ENCODE results near the gene RAB44.

Gene RAB44

DNA sequence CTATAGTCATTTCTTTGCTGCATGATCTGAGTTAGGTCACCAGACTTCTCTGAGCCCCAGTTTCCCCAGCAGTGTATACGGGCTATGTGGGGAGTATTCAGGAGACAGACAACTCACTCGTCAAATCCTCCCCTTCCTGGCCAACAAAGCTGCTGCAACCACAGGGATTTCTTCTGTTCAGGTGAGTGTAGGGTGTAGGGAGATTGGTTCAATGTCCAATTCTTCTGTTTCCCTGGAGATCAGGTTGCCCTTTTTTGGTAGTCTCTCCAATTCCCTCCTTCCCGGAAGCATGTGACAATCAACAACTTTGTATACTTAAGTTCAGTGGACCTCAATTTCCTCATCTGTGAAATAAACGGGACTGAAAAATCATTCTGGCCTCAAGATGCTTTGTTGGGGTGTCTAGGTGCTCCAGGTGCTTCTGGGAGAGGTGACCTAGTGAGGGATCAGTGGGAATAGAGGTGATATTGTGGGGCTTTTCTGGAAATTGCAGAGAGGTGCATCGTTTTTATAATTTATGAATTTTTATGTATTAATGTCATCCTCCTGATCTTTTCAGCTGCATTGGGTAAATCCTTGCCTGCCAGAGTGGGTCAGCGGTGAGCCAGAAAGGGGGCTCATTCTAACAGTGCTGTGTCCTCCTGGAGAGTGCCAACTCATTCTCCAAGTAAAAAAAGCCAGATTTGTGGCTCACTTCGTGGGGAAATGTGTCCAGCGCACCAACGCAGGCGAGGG, 19.7 kb upstream of the RAB44 start:
- H3K4me3 Mint-ChIP-seq: peak overlapping the region; percentile 78 to 90
- peaks cover 9 to 11% of the 10 kb centered on the region in 2 donors for H3K36me3 Mint-ChIP-seq
- ATAC-seq (replicated peaks) (no peak), DNase-seq (no peak)
- H3K27me3 Mint-ChIP-seq: no peaks in the 10 kb centered on the region
- no peaks in the 10 kb centered on the region for H3K9me3 Mint-ChIP-seq
- peak overlapping the region; percentile 79 for H3K27ac Mint-ChIP-seq
- peaks cover 40 to 65% of the 10 kb centered on the region in 2 donors for H3K4me1 Mint-ChIP-seq

- Mint-ChIP-seq H3K4me1 (peaks cover 44 to 72% of the 10 kb centered on the region in 2 donors), H3K36me3 (peaks cover 14% of the 10 kb centered on the region in 2 donors), H3K9me3 (no peaks in the 10 kb centered on the region), H3K27ac (peak within 1 kb of the TSS; percentile 99), H3K27me3 (no peaks in the 10 kb centered on the region), H3K4me3 (peak within 1 kb of the TSS; percentile 90 to 98)
- DNase-seq: peak; percentile 72
- peak; percentile 55 to 64 for ATAC-seq (replicated peaks)
Measured at GRCh38 chr6:36678488-36679042, 19.1 kb upstream of the RAB44 start, which contains the start of gene CDKN1A. TSS of gene CDKN1A (plus strand) at chr6:36678714. CDS start at chr6:36684102, 5,388 bp downstream.

DNA sequence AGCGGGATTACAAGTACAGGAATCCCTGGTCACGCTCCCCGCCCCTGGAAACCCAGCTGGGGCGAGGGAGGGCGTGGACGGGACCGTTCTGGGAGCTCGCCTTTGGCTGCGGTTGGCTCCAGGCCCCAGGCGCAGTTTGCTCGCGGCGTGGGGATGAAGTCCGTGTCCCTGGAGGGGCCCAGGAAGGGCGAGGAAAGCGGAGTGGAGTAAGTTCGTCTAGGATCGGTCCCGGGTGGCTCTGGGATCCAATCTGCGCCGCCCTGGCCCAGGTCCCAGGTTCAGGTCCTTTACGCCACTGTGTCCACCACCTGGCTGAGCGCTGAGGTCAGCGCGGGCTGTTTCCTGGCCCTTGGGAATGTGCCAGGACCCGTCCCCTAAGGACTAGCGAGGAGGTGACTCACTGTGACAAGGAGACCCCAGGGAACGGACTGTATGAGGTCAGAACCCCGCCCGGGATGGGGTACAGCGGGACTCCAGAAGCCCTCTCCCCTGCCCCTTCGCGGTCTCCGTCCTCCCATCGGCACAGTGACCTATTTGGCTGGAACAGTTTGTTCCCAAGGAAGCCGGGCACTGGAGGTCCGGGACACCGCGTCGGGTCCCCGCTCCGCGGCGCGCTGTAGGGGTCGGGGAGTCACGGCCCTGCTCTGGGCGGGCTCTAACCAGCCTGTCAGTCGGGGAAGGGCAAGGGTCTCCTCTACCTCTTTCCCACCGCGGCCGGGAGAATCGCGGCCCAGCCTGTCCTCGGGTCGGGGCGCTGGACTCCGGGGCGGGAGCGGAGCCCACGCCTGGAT, 18.4 kb upstream of the RAB44 start:
- ATAC-seq (replicated peaks) (no peak), DNase-seq (peak; percentile 31)
- Mint-ChIP-seq H3K27me3 (no peaks in the 10 kb centered on the region), H3K36me3 (peaks cover 20% of the 10 kb centered on the region in 2 donors), H3K9me3 (no peaks in the 10 kb centered on the region), H3K27ac (peak overlapping the region; percentile 99), H3K4me1 (peaks cover 49 to 78% of the 10 kb centered on the region in 2 donors), H3K4me3 (peak overlapping the region; percentile 90 to 98)

DNA sequence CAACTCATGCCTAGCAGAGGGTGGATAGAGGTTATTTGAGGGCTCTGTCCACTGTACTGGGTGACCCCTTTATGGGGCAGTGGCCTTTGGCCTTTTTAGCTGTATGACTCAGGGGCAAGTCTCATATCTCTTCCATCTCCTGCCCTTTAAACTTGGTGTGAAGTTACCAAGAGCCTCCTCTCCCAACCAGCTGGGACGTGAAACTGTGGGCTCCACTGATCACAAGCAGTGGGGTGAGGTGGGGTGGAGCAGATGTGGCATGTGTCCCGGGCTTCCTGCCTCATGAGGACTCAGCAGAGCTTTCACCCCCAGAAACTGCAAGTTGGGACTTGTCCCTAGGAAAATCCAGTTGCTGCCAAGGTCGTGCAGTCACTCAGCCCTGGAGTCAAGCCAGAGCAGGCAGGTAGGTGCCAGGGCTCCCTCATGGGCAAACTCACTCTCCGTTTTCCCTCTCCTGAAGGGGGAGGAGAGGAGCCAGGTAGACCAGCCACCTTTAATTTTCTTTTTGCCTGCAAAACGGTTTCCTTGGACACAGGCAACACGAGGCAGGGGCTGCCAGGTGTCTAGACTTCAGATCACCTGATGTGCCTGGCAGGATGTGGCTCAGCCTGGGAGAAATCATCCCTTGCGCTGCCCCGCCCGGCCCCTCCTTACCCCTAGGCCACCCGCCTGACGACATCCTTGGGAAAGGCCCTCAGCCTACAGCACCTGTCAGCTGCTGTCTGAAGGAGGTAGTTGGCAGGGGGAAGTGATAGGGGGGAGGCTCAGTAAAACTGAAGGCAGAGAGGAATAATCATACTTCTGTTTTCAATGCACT, 15.1 kb upstream of the RAB44 start:
- H3K27ac Mint-ChIP-seq: peak overlapping the region; percentile 86
- peak; percentile 75 to 76 for ATAC-seq (replicated peaks)
- H3K36me3 Mint-ChIP-seq: peaks cover 40 to 41% of the 10 kb centered on the region in 2 donors
- peak overlapping the region; percentile 29 to 58 for H3K4me3 Mint-ChIP-seq
- peak; percentile 89 for DNase-seq
- H3K27me3 Mint-ChIP-seq: no peaks in the 10 kb centered on the region
- H3K9me3 Mint-ChIP-seq: no peaks in the 10 kb centered on the region
- peaks cover 55 to 84% of the 10 kb centered on the region in 2 donors for H3K4me1 Mint-ChIP-seq

DNA sequence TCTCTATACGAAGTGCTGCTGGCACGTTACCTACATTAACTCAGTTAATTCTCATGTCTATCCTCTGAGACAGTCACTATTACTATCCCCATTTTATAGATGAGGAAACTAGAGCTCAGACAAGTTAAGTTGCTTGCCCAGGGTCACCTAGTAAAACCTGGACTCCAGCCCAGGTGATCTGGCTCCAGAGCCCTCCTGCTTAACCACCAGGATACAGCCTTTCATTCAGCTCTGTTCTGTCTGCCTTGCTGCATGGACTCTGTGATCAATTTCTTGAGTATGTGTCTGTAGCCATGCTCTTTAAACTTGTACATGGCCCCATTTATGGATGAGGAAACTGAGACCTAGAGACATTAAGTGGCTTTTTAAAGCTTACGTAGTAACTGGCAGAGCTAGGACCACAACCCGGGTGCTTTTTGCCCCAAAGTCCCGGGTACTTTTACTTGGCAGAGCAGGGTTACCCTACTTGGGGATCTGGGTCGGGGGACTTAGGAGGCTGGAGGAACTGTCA, 14.4 kb upstream of the RAB44 start:
- Mint-ChIP-seq H3K9me3 (no peaks in the 10 kb centered on the region), H3K4me3 (peak overlapping the region; percentile 50 to 52), H3K36me3 (peaks cover 40 to 43% of the 10 kb centered on the region in 2 donors), H3K27ac (peak overlapping the region; percentile 86), H3K27me3 (no peaks in the 10 kb centered on the region), H3K4me1 (peaks cover 50 to 84% of the 10 kb centered on the region in 2 donors)
- ATAC-seq (replicated peaks) (no peak), DNase-seq (no peak)

- H3K27me3 Mint-ChIP-seq: no peaks in the 10 kb centered on the region
- H3K4me3 Mint-ChIP-seq: peak overlapping the region; percentile 50 to 52
- no peaks in the 10 kb centered on the region for H3K9me3 Mint-ChIP-seq
- peaks cover 49 to 84% of the 10 kb centered on the region in 2 donors for H3K4me1 Mint-ChIP-seq
- DNase-seq (no peak), ATAC-seq (replicated peaks) (no peak)
- H3K36me3 Mint-ChIP-seq: peaks cover 39 to 40% of the 10 kb centered on the region in 2 donors
- H3K27ac Mint-ChIP-seq: peak overlapping the region; percentile 86
Measured at GRCh38 chr6:36683656-36684446, 13.8 kb upstream of the RAB44 start.

DNA sequence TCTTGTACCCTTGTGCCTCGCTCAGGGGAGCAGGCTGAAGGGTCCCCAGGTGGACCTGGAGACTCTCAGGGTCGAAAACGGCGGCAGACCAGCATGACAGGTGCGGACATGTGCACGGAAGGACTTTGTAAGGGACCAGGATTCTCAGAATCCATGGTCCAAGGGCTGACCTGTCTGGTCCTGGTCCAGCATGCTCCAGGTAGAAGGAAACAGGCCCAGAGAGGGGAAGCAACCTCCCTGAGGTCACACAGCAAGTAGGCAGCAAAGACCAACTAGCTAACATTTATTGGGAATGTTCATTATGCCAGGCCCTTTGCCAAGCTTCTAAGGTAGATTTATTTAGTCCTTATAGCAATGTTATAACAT, 13.2 kb upstream of the RAB44 start:
- Mint-ChIP-seq H3K27ac (peak overlapping the region; percentile 67), H3K27me3 (no peaks in the 10 kb centered on the region), H3K9me3 (no peaks in the 10 kb centered on the region), H3K4me3 (no peak overlapping the region), H3K4me1 (peaks cover 50 to 85% of the 10 kb centered on the region in 2 donors), H3K36me3 (peaks cover 38% of the 10 kb centered on the region in 2 donors)
- ATAC-seq (replicated peaks) (no peak), DNase-seq (no peak)

DNA sequence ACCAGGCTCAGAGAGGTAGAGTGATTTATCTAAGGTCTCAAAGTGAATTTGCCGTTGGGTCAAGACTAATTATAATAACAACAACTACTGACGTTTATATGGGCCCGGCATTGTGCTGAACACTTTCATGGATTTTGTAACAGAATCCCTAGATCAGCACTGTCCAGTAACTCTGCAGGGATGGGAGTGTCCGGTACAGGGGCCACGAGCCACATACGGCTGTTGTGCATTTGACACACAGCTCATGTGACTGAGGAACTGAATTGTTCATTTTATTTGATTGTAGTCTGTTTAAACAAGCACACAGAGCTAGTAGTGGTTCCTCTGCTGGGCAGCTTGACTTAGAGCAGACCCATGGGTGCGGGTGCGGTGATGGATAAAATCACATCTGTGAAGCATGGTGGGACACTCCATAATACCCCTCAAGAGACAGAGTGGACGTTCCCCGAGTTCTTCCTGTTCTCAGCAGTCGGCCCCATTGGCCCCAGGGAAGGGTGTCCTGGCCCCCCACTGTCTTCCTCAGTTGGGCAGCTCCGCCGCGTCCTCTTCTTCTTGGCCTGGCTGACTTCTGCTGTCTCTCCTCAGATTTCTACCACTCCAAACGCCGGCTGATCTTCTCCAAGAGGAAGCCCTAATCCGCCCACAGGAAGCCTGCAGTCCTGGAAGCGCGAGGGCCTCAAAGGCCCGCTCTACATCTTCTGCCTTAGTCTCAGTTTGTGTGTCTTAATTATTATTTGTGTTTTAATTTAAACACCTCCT, 12.3 kb upstream of the RAB44 start:
- peaks cover 56 to 88% of the 10 kb centered on the region in 2 donors for H3K4me1 Mint-ChIP-seq
- no peaks in the 10 kb centered on the region for H3K9me3 Mint-ChIP-seq
- H3K36me3 Mint-ChIP-seq: peaks cover 35 to 36% of the 10 kb centered on the region in 2 donors
- DNase-seq: no peak
- H3K27me3 Mint-ChIP-seq: no peaks in the 10 kb centered on the region
- ATAC-seq (replicated peaks): no peak
- peak overlapping the region; percentile 21 for H3K27ac Mint-ChIP-seq
- no peak overlapping the region for H3K4me3 Mint-ChIP-seq

DNA sequence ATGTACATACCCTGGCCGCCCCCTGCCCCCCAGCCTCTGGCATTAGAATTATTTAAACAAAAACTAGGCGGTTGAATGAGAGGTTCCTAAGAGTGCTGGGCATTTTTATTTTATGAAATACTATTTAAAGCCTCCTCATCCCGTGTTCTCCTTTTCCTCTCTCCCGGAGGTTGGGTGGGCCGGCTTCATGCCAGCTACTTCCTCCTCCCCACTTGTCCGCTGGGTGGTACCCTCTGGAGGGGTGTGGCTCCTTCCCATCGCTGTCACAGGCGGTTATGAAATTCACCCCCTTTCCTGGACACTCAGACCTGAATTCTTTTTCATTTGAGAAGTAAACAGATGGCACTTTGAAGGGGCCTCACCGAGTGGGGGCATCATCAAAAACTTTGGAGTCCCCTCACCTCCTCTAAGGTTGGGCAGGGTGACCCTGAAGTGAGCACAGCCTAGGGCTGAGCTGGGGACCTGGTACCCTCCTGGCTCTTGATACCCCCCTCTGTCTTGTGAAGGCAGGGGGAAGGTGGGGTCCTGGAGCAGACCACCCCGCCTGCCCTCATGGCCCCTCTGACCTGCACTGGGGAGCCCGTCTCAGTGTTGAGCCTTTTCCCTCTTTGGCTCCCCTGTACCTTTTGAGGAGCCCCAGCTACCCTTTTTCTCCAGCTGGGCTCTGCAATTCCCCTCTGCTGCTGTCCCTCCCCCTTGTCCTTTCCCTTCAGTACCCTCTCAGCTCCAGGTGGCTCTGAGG, 11.5 kb upstream of the RAB44 start:
- no peak for DNase-seq
- Mint-ChIP-seq H3K27me3 (no peaks in the 10 kb centered on the region), H3K36me3 (peaks cover 37 to 41% of the 10 kb centered on the region in 2 donors), H3K9me3 (no peaks in the 10 kb centered on the region), H3K4me1 (peaks cover 56 to 88% of the 10 kb centered on the region in 2 donors), H3K4me3 (no peak overlapping the region), H3K27ac (peak overlapping the region; percentile 67)
- ATAC-seq (replicated peaks): no peak

GRCh38 chr6:36686668-36687513, 10.7 kb upstream of the RAB44 start:
- H3K4me1 Mint-ChIP-seq: peaks cover 62 to 88% of the 10 kb centered on the region in 2 donors
- H3K36me3 Mint-ChIP-seq: peaks cover 36 to 46% of the 10 kb centered on the region in 2 donors
- H3K27me3 Mint-ChIP-seq: no peaks in the 10 kb centered on the region
- H3K27ac Mint-ChIP-seq: peak overlapping the region; percentile 67
- DNase-seq (no peak), ATAC-seq (replicated peaks) (no peak)
- peak overlapping the region in 1 of 2 donors; percentile 19 for H3K4me3 Mint-ChIP-seq
- H3K9me3 Mint-ChIP-seq: no peaks in the 10 kb centered on the region

DNA sequence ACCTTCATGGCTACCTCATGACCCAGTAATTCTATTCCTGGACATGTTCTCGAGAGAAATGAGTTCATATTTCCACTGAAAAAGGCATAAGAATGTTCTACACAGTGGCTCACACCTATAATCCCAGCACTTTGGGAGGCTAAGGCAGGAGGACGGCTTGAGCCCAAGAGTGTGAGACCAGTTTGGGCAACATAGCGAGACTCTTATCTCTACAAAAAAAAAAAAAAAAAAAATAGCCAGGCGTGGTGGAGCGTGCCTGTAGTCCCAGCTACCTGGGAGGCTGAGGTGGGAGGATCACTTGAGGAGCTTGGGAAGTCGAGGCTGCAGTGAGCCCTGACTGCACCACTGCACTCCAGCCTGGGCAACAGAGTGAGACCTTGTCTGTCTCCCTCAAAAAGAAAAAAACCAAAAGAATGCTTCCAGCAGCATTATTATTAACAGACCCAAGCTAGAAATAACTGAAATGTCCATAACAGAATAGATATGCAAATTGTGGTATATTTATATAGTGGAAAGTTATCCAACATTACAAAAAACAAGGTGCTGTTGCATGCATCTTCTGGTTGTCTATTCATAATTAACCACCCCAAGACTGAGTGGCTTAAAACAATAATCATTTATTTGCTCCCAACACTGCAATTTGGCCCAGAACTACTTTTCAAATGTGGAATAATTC, 9.4 kb upstream of the RAB44 start:
- H3K27me3 Mint-ChIP-seq: no peaks in the 10 kb centered on the region
- ATAC-seq (replicated peaks): no peak
- H3K4me1 Mint-ChIP-seq: peaks cover 66 to 88% of the 10 kb centered on the region in 2 donors
- no peak overlapping the region for H3K4me3 Mint-ChIP-seq
- H3K27ac Mint-ChIP-seq: peak overlapping the region; percentile 9
- H3K36me3 Mint-ChIP-seq: peaks cover 36 to 45% of the 10 kb centered on the region in 2 donors
- no peak for DNase-seq
- no peaks in the 10 kb centered on the region for H3K9me3 Mint-ChIP-seq
